ENCODE data around the gene PFKFB3.

- TF ChIP-seq CTCF (IDR thresholded peaks at IDR 0.05): no peak
- TF ChIP-seq POLR2A (IDR thresholded peaks at IDR 0.05): no peak
- no peak for TF ChIP-seq EP300 (IDR thresholded peaks at IDR 0.05)
These were observed 8.6 kb downstream of the PFKFB3 start for GRCh38 chr10:6211341-6211670.

Measured in sigmoid colon (tissue), 4 donors.